ENCODE results near the gene RALGPS1. TPM values are rescaled to one million over a fixed set of nuclear protein-coding genes. Genes with fewer than 3 reads are reported as not detected.

RALGPS1 gene
- total and polyA plus RNA-seq, 7 donors: 3.9 to 7.7 (median 5.4) TPM

DNA sequence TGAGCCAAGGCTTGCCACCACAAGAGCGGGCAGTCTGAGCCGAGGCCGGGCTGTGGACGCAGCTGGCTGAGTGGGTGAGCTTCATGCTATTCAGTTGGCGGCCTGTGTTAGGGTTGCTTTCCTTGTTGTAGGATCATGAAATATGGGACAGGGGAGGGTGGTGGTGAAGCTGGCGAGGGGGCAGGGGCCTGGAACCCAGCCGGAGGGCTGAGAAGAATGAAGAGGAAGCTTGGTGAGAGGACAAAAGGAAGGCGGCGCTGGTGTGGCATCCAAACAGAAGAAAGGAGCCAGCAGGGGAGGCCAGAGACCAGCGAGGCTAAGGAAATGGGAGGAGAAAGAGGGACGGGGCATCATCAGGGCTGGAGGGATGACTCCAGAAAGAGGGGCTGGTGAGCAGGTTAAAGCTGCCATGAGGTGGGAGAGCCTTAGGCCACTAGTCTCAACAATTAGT lies 18.3 kb downstream of the RALGPS1 start:
- Histone ChIP-seq H3K9me3 (no peaks in the 10 kb centered on the region), H3K36me3 (ENCODE audit: insufficient read depth in 1 of 2, low read depth in 1 of 2) (no peaks in the 10 kb centered on the region), H3K27ac (no peak overlapping the region), H3K27me3 (ENCODE audit: insufficient read depth in 3 of 3, low read length in 2 of 3) (no peaks in the 10 kb centered on the region), H3K4me1 (no peaks in the 10 kb centered on the region), H3K4me3 (no peak overlapping the region)
- intact Hi-C loops (cut with DNase I): no loop called here
- no peak for ATAC-seq
- TF ChIP-seq, protein P1, sequence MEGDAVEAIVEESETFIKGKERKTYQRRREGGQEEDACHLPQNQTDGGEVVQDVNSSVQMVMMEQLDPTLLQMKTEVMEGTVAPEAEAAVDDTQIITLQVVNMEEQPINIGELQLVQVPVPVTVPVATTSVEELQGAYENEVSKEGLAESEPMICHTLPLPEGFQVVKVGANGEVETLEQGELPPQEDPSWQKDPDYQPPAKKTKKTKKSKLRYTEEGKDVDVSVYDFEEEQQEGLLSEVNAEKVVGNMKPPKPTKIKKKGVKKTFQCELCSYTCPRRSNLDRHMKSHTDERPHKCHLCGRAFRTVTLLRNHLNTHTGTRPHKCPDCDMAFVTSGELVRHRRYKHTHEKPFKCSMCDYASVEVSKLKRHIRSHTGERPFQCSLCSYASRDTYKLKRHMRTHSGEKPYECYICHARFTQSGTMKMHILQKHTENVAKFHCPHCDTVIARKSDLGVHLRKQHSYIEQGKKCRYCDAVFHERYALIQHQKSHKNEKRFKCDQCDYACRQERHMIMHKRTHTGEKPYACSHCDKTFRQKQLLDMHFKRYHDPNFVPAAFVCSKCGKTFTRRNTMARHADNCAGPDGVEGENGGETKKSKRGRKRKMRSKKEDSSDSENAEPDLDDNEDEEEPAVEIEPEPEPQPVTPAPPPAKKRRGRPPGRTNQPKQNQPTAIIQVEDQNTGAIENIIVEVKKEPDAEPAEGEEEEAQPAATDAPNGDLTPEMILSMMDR (IDR thresholded peaks at IDR 0.05): no peak
- 87 to 93% (median 89%) methylated on average over 11 of the region's 11 CpGs for WGBS, 3 donors
- no peak for DNase-seq

DNA sequence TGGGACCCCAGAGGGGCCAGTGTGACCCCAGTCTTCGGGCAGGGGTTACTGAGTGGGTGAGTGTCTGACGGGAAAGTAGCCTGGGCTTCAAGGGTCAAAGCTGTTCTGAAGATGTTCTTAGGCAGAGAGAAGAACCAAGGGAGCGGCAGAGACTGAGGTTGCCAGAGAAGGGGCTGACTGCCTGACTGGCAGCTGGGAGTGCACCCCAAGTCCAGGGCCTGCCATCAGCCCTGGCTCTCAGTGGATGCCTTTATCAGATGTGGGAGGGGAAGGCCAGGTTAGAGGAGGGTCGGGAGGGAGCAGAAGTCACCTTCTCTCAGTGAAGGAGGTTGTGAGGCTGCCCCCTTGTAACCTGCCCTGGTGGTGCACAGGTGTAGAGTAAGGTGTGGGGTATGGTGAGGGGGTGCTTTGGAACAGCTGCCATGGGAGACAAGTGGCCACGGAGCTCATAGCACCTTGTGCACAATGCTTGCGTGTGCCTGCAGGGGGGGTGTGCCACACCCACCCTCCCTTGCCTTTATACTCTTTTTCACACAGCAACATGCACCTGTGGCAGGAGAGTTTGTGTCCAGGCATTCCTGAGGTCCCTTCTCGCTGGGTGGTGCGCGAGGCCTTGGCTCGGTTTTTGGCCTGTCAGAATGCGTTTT lies 18.9 kb downstream of the RALGPS1 start:
- Histone ChIP-seq H3K27ac (no peak overlapping the region), H3K4me1 (no peaks in the 10 kb centered on the region), H3K36me3 (ENCODE audit: insufficient read depth in 1 of 2, low read depth in 1 of 2) (no peaks in the 10 kb centered on the region), H3K27me3 (ENCODE audit: insufficient read depth in 3 of 3, low read length in 2 of 3) (no peaks in the 10 kb centered on the region), H3K9me3 (no peaks in the 10 kb centered on the region), H3K4me3 (no peak overlapping the region)
- DNase-seq (no peak), ATAC-seq (no peak)
- WGBS, 3 donors: 92 to 93% (median 93%) methylated on average over 11 of the region's 11 CpGs
- TF ChIP-seq, protein P1 (IDR thresholded peaks at IDR 0.05): no peak
- intact Hi-C loops (cut with DNase I): no loop called here

DNA sequence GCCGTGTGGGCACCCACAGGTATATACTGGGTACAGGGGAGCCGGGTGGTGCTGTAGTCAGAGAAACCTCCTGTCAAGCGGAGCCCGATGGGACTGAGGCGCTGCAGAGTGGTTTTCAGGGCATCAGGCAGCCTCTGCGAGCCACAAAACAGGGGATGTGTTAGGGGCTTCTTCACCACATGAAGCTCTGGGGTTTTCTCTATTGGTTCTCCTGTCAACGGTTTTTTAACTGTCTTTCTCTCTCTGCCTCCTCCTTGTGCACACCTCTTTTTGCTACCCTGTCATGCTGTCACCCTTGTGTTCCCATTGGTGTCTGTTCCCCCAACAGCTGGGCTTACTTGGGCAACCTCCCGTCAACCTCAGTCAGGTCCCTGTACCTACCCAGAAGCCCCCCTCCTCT lies 19.9 kb downstream of the RALGPS1 start:
- Histone ChIP-seq H3K36me3 (ENCODE audit: insufficient read depth in 1 of 2, low read depth in 1 of 2) (no peaks in the 10 kb centered on the region), H3K9me3 (no peaks in the 10 kb centered on the region), H3K4me3 (no peak overlapping the region), H3K27me3 (ENCODE audit: insufficient read depth in 3 of 3, low read length in 2 of 3) (no peaks in the 10 kb centered on the region), H3K4me1 (no peaks in the 10 kb centered on the region), H3K27ac (no peak overlapping the region)
- TF ChIP-seq, protein P1 (IDR thresholded peaks at IDR 0.05): no peak
- 91 to 97% (median 95%) methylated on average over 8 of the region's 8 CpGs for WGBS, 3 donors
- no peak for ATAC-seq
- no peak for DNase-seq
- intact Hi-C loops (cut with DNase I): no loop called here

DNA sequence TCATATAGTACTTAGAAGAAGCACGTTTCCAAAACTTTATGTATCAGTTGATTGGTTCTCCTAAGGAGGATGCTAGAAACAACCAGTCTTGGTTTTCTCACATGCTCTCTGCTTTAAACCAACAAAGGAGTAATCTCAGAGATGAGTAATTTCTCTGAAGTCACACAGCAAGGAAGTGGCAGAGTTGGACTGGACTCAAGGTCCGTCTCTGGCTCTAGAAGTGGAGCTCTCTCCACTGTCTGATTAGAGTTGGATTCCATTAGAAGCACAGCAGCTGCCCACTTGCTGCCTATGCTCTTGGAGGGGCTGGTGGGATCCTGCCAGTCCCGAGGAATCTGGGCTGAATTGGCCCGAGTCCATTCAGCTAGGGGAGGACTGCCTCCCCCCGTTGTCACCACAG lies 21.0 kb downstream of the RALGPS1 start:
- no peak overlapping the region for H3K4me3 ChIP-seq
- intact Hi-C loops (cut with DNase I): no loop called here
- H3K36me3 ChIP-seq (ENCODE audit: insufficient read depth in 1 of 2, low read depth in 1 of 2): no peaks in the 10 kb centered on the region
- TF ChIP-seq, protein P1 (IDR thresholded peaks at IDR 0.05): no peak
- no peaks in the 10 kb centered on the region for H3K9me3 ChIP-seq
- DNase-seq (no peak), ATAC-seq (no peak)
- no peaks in the 10 kb centered on the region for H3K27me3 ChIP-seq (ENCODE audit: insufficient read depth in 3 of 3, low read length in 2 of 3)
- no peaks in the 10 kb centered on the region for H3K4me1 ChIP-seq
- no peak overlapping the region for H3K27ac ChIP-seq
- WGBS, 3 donors: 56 to 70% (median 60%) methylated on average over 5 of the region's 5 CpGs

DNA sequence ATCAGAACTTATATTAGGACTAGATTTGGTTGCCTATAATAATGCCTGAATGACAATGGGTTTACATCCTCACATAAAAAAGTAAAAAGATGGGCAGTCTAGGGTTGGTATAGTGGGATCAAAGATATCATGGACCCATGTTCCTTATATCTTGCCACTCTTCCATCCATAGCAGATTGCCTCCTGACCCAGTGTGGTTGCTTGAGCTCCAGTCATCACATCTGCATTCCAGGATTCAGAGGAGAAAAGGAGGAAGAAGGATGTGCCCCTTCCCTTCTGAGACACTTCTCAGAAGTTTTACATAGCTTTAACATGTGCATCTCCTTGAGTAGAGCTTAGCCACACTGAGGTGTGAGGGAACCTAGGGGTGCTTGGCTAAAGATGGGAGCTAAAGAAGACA lies 22.9 kb downstream of the RALGPS1 start:
- H3K4me3 ChIP-seq: no peak overlapping the region
- TF ChIP-seq, protein P1 (IDR thresholded peaks at IDR 0.05): no peak
- H3K4me1 ChIP-seq: no peaks in the 10 kb centered on the region
- H3K9me3 ChIP-seq: no peaks in the 10 kb centered on the region
- H3K36me3 ChIP-seq (ENCODE audit: insufficient read depth in 1 of 2, low read depth in 1 of 2): no peaks in the 10 kb centered on the region
- no peaks in the 10 kb centered on the region for H3K27me3 ChIP-seq (ENCODE audit: insufficient read depth in 3 of 3, low read length in 2 of 3)
- ATAC-seq (no peak), DNase-seq (no peak)
- H3K27ac ChIP-seq: no peak overlapping the region
- intact Hi-C loops (cut with DNase I): no loop called here
